RPMI8226 (cell line): ENCODE results near the gene TSACC.
"Not testable (repeated sequence)": the region's sequence is repeated elsewhere in the genome, so short reads cannot be mapped to it uniquely, and the experiment has no call there.

Source experiments
- DNase-seq: peaks from one replicate; pipeline ENCODE4 v3.0.0-alpha.2; 2015

Gene TSACC

DNA sequence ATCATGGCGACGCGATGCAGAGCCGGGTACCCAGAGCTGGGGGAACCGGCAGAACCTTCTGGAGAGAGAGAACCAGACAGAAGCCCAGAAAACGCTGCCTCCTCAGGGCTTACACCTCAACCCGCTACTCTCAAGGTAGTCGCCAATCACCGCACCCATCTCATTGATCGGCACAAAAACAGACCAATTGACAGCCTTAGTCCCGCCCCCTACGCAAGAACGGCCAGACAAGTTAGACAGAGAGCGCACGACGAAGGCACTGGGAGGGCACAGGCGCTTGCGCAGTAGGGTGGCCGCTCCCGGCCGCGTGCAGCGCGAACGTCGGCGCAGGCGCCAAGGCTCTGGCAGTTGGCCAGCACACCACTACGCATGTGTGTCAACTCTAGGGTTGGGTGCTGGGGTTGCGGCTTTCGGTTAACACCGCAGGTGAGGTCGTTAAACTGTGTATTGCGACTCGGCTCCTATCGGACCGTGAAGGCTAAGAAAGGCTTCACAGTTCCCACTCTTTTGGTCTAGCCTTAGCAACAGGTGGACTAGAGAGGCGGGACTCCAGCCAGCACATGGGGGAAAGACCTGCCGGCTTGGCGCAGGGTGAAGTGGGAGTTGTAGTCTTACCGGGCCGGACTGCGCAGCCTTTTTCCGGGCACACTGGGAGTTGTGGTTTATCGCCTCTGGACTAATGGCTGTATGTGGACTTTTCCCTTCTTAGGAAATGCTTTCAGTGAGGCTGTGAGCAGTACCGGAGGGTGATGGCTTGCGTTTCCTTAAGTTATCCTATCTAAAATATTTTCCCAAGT, at the start of gene TSACC, which contains the start of gene CCT3:
Gene TSACC, plus strand, starts transcription at position 347 of the 797 bp plus-strand sequence. CDS start 1,232 bp downstream, outside the sequence.
Gene CCT3, minus strand, starts transcription at position 113 of the 797 bp plus-strand sequence. Its CDS starts 108 bp downstream, at position 5.
- peak; percentile 100 for DNase-seq

DNA sequence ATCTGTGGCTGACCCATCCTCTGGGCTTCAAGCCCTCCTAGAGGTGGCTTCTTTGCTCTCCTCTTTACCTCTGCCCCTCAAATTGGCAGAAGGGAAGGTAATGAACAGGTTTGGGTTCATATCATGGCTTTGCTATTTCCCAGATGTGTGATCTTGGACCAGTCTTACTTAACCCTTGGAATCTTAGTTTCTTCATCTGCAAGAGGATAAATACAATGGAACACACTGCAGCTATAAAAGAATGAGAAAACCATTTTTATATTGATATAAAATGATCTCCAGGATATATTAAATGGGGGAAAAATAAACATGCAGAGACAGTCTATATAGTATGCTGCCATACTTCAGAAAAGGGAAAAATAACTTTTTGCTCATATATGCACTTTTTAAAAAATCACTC, 48.5 kb upstream of the TSACC start:
- no peak for DNase-seq

DNA sequence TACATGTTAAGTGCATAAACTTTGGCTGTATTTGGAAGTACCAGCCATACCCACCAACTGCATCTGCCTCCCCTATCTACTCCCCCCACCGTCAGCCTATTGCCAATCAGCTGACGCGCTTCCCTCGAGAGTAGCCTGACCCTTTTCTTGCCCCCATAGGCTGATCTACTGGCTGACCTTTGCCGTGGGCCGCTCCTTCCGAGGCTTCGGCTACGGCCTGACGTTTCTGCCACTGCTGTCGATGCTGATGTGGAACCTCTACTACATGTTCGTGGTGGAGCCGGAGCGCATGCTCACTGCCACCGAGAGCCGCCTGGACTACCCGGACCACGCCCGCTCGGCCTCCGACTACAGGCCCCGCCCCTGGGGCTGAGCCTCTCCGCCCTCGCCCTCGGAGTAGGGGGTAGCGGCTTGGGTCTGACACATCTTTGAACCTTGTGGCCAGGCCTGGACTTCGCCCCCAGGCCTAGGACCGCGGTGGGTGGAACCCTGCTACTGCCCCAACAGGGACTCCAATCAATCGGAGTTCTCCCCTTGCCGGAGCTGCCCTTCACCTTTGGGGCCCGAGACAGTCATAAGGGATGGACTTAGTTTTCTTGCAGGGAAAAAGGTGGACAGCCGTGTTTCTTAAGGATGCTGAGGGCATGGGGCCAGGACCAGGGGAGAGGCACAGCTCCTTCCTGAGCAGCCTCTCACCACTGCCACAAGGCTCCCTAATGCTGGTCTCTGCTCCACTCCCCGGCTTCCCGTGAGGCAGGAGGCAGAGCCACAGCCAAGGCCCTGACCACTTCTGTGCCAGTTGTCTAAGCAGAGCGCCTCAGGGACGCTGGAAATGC, 46.9 kb upstream of the TSACC start:
- DNase-seq = no peak

DNA sequence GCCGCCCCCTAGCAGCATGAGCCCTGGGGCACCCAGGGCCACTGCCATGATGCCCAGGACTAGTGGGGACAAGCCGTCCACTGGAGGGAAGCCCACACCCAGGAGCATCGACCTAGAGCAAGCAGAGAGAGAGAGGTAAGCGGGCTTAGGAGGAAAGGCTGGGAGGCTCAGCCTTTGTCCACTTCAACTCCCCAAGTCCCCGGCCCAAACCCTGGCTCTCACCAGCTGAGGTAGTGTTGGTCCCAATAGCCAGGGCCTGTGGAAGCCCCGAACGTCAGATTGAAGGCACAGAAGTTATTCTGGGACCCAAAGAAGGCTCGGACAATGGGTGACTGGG, 45.3 kb upstream of the TSACC start:
- DNase-seq = no peak

DNA sequence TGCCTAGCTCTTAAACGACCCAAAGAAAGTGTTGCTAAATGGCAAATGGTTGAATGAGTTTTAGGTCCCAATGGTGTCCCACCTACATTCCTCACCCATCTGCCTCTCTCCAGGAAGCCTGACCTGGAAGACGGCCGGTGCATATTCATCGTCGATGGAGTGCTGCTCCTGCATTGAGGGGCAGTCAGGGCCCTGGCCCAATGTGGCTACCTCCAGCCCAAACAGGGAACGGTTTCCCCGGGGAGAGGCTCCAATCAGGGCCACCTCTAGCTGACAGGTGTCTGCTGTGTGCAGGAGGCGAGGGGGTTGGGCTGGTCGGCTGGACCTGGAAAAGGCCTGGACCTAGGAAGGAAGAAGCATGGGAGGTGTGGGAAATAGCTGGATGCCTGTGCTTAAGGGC, 44.4 kb upstream of the TSACC start:
- no peak for DNase-seq

DNA sequence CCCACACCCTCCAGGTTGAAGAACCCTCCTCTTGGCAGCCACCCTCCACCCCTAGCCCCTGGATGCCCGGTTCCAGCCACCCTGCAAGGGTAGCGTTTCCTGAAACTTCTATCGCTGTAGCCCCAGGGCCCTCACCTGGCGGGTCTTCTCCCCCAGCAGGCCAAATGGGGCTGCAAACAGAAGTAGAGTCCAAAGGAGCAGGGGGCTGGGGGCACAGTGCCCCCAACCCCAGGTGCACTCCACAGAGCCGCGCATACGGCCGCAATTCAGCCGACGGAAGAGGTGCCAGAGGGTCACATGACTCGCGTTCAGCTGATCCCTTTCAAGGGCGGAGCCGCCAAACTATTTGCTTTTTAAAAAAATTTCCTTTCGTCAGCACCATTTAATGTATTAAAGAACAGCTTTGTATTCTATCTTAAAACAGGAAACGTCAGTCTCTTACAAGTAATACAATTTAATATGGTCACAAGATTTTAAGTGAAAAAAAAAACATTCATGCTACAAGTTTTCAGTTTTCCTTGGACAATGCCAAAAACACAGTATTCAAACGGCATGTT, 42.9 kb upstream of the TSACC start, which contains the start of gene GLMP:
Gene GLMP, minus strand, starts transcription at position 289 of the 557 bp plus-strand sequence. Its CDS starts 34 bp downstream, at position 255.
- DNase-seq = peak; percentile 80

DNA sequence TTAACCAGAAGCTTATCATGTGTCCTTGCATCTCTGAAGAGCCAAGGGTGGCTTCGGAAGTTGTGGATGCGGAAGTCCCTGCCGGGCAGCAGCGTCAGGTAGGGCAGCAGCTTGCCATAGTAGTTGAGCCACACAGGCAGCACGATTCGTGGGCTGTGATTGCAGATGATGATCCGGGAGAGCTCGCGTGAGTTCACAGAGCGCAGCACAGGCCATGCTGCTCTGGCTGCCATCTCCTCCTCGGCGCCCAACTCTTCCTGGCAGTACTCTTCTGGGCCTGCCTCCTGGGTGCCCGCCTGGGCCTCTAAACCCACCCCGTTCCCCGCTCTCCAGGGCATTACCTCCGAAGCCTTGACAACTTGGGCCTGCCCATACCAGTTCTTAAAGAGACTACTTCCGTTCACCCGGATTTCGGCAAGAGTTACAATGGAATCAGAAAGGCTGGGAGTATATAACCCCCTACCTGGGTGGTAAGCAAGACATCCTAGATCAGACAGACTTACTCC, 39.4 kb upstream of the TSACC start, which contains the start of gene VHLL:
Gene VHLL, minus strand, starts transcription at position 456 of the 506 bp plus-strand sequence. Its CDS starts 118 bp downstream, at position 338.
- DNase-seq = no peak

DNA sequence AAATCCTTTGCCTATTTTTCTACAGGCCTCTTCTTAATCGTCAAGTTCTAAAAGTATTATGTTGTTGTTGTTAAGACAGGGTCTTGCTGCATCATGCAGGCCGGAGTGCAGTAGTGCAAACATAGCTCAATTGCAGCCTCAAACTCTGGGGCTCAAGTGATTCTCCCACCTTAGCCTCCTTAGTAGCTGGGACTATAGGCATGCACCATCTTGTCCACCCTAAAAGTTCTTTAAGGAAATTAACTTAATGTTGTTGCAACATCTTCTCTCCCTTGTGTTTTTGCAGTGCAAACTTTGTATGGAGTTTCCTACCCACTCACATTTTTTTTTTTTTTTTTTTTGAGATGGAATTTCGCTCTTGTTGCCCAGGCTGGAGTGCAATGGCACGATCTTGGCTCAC, 35.1 kb upstream of the TSACC start:
- DNase-seq = no peak

DNA sequence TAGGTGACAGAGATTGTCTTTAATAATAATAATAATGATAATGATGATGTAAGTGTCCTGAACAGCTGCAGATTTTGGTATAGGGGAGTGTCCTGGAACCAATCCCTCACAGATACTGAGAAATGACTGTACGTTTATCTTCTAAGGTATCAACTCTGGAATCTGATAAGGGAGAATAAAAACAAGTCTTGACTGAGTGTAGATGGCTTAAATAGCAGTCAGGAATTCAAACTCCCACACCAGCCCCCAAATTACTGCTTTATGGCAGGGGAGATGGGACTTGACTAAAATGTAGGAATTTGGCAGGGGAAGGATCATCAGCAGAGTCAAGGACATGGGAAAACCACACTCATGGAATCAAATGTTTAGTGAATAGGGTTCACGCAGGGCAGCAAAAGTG, 33.1 kb upstream of the TSACC start:
- DNase-seq = no peak

DNA sequence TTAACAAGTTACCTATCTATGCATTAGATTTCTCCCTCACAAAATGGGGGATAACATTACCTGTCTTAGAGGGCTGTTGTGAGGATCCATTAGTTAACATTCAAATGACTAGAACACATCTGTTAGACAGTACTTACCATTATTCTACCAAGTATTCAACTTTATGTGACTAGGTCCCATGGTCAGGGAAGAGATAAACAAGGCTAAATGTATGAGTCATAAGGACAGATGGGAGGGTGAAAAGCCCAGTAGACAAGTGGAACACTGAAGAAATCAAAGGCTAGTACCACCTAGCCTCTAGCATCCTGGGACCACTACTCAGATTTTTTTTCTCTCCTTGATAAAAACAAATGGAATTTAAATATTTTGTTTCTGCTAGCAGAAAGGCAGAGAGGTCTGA, 30.2 kb upstream of the TSACC start:
- no peak for DNase-seq

DNA sequence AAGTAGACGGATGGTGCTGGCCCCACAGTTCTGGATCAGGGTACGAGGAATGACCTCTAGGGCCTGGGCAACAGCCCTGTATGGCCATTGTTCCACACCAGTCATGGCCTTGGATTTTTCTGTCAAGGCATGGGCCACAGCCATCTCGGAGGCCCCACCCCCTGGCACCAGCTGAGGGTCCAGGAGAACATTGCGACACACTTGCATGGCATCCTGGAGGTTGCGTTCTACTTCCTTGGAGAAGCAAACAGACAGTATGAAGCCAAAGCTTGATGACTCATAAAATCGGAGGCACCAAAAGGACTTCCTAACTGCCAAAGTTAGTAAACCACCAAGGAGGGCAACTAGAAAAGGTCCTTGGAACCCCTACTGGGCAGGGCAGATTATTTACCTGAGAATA, 27.4 kb upstream of the TSACC start:
- no peak for DNase-seq

DNA sequence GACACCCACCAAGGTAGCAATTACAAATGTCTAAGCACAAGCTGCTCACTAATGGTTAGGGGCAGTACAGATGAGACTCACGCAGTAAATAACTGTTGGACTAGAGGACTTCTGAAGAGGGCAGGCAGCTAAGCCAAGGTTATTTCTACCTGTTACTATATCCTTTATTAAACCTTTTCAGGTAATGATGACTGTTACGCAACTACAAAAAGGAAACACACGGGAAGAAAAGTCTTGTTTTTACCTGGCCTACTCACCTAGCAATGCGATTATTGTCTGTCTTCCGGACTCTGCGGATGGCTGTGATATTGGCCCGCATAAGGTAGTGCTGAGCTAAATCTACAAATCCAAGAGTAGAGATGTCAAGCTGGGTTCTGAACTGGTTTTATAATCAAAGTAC, 21.4 kb upstream of the TSACC start:
- DNase-seq = no peak

DNA sequence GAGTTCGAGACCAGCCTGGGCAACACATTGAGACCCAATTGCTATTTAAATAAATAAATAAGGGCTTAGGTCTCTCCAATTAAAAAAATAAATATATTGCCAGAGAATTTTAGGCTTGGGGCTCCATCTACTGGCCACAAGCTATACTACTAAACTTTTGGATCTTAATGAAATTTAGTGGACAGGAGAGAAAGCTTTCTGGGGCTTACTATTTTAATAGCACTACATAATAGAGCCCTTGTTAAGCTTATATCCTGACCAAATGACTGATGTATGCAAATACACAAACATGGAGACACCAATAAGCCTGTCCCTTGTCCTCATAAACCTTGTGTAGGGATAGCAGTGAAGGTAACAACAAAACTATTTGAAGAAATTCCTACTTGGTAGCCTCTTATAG, 18.7 kb upstream of the TSACC start:
- DNase-seq = peak; percentile 45

DNA sequence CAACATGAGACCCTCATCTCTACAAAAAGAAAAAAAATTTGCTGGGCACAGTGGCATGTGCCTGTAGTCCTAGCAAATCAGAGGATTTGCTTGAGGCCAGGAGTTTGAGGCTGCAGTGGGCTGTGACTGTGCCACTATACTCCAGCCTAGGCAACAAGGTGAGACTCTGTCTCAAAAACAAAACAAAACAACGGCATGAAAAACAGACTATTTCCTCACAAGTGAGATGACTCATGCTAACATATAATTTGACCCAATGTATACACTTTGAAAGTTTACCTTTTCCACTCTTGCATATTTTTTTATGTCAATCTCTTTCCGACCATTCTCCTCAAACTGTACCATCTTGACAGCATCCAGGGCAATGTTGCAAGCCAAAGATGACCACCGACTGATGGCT, 17.8 kb upstream of the TSACC start:
- no peak for DNase-seq

DNA sequence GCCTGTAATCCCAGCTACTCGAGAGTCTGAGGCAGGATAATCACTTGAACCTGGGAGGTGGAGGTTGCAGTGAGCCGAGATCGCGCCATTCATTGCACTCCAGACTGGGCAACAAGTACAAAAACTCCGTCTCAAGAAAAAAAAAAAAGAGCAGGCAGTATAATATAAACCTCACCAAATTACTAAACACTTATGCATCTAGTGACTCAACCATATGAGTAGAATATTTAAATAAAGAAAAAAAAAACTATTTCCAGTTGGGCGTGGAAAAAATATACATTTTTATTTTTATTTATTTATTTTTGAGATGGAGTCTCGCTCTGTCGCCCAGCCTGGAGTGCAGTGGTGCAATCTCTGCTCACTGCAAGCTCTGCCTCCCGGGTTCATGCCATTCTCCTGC, 15.1 kb upstream of the TSACC start:
- DNase-seq = not testable (repeated sequence)

DNA sequence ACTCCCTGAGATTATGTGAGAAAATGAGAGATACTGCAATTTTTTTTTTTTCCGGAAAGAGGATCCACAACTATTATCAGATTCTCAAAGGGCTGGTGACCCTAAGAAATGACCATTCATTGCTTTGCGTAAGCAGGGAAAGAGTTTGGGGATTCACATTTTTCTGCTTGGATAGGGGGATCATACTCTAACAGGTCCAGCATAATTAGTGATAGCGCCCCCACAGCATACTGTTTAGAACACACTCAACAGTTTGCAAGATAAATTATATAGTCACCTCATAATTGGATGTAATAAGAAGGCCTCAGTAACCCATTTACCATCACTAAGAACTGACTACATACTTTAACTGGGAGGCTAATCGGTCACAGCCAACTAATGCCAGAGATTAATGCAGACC, 2.1 kb upstream of the TSACC start:
- peak; percentile 48 for DNase-seq

DNA sequence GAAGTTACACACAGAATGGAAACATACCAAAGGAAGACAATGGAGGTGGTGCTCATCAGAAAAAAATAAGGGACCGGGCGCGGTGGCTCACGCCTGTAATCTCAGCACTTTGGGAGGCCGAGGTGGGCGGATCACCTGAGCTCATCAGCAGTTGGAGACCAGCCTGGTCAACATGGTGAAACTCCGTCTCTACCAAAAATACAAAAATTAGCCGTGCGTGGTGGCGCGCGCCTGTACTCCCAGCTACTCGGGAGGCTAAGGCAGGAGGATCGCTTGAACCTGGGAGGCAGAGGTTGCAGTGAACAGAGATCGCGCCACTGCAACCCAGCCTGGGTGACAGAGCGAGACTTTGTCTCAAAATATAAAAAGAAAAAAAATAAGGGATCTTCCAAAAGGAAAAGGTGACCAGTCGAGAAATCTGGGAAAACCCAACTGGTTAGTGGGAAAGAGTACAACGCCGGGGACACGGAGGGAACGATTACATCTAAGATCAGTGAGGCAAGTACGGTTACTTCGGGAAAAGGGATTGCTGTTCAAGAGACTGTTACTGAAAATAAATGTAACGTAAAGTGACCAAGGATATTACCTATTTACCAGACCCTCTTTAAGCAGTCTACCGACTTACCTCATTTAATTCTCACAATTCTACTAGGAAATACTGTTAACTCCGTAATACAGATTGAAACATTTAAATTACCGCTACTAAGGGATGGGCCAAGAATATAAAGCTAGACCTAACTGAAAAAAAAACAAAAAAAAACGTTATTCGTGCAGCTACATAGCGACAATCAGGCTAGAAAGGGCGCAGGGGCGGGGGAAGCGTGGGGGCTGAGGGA, 1.1 kb upstream of the TSACC start:
- no peak for DNase-seq

DNA sequence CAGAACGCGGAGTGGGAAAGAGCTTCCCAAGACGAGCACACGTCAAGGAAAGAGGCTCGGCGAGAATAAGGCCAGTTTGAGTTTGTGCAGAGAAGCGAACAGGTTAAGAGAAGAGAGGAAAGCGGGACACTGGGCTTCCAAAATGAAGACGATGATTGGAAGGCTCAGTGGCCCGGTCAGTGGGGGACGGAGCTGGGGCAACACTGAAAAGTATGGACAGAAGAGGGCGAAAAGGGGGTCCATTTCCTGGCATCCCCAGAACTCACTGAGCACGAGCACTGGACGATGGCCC, 492 bp upstream of the TSACC start:
- no peak for DNase-seq

DNA sequence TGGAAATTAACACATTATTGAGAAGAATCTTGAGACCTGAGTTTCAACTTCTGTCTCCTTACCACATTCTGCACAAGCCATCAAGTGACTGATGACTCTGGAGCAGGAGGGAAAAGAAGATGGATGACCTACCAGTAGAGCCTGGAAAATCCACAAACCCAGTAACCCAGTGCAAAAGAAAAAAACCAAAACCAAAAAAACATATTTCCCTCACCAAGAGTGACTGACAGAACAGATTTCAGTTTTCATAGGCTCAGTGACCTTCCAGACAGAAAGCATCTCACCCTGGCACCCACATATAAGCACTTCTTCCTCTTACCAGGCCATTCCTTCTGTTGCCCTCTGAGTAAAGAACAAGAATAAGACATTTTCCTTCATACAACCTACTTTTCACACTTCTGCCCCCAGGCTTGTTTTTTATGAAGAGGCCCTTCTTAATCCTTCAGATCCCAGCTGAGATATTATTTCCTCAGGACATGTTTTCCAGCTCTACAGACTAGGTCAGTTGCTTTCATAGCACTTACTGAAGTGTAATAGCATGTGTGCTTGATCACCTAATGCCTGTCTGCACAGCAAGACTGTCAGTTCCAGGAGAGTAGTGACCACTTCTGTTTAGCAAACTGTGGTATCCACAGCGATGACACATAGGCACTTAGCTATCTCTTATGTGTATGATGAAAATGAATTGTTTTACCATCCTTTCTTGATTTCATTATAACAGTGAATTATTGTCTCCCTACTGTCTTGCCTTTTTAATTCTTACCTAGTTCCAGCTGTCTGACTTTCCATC, 4.0 kb downstream of the TSACC start:
- no peak for DNase-seq

DNA sequence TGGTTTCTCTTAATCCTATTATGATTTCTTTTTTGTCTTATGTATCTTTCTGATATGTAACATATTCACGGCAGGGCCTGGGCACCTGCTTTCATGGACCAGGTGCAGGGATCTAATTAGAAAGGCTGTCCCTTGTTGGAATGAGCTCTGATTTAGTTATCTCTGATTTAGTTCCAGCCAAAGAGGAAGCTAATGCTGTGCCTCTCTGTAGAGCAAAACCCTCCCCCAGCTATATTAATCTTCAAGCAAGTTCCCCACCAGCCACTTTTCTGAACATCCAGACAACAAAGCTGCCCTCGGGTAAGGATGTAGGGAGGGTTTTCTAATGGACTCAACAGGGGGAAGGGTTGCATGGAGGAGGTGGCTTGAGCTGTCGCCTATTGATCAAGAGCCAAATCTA, 6.1 kb downstream of the TSACC start:
- no peak for DNase-seq

DNA sequence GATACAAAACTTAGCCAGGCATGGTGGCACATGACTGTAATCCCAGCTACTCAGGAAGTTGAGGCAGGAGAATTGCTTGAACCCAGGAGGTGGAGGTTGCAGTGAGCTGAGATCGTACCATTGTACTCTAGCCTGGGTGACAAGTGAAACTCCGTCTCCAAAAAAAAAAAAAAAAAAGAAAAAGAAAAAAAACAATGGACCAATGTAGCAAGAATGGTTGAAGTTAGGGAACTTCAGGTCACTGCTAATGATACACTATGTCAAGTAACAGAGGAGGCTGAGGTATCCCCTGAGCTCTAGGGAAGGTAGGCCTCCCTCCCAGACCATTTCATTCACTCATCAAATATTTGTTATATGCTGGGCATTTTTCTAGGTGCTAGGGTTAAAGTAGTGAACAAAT, 7.7 kb downstream of the TSACC start:
- not testable (repeated sequence) for DNase-seq

DNA sequence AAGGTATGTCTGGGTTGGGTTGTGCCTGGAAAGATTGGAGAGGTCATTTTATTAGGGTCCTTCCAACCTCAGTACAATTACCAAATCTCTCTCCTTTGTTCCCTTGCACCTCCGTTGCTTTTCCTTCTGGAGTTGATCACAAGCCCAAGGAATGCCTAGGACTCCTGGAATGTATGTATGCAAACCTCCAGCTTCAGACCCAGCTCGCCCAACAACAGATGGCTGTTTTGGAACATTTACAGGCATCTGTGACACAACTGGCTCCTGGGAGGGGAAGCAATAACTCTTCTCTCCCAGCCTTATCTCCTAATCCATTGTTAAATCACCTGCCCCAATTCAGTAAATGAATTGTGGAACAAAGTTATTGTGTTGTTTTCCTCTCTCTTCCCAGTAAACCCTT, 8.3 kb downstream of the TSACC start:
- DNase-seq = no peak
